HG02588 (cell line): ENCODE results near the gene PSPC1.
"Not testable (repeated sequence)": the region's sequence is repeated elsewhere in the genome, so short reads cannot be mapped to it uniquely, and the experiment has no call there.

ENCODE experiments used
- ATAC-seq: cut with Tn5 transposase; IDR thresholded peaks from one replicate; pipeline ENCODE4 v1.9.1; 2021; ENCODE audit warnings: mild to moderate bottlenecking, moderate library complexity; ENCODE audit not compliant: unreplicated experiment

The PSPC1 gene, protein sequence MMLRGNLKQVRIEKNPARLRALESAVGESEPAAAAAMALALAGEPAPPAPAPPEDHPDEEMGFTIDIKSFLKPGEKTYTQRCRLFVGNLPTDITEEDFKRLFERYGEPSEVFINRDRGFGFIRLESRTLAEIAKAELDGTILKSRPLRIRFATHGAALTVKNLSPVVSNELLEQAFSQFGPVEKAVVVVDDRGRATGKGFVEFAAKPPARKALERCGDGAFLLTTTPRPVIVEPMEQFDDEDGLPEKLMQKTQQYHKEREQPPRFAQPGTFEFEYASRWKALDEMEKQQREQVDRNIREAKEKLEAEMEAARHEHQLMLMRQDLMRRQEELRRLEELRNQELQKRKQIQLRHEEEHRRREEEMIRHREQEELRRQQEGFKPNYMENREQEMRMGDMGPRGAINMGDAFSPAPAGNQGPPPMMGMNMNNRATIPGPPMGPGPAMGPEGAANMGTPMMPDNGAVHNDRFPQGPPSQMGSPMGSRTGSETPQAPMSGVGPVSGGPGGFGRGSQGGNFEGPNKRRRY

DNA sequence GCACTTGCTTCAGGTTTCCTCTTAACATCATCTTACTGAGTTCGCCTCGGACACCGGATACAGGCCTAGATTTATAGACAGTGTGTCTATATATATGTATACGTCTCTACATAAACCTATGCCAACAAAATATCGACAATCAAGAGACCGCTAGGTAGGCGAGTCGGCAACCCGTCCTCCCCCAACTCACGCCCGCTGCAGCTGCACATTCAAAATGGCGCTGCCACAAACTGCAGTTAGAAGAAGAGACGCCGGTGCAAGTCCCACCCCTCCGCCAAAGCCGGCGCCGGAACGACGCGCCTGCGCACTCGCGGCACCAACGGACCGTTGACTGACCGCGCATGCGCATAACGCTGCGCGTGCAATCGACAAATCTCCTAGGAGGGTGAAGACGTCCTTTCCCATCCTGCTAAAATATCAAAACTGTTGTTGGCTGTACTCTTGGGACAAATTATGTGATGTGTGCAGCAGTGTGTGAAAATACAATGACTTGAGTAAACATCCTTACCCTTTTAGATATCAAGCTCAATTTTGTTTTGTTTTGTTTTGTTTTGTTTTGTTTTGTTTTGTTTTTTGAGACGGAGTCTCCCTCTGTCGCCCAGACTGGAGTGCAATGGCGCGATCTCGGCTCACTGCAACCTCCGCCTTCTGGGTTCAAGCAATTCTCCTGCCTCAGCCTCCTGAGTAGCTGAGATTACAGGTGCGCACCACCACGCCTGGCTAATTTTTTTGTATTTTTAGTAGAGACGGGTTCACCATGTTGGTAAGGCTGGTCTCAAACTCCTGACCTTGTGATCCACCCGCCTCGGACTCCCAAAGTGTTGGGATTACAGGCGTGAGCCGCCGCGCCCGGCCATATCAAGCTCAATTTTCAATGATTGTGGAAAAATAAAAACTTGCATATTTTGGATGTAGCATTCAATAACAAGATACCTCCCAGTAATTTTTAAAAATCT, at the start of gene PSPC1:
Gene PSPC1 (minus strand): TSS at position 219 of the 956 bp plus-strand sequence. CDS start 188 bp downstream, at position 31.
- peak; percentile 78 for ATAC-seq

DNA sequence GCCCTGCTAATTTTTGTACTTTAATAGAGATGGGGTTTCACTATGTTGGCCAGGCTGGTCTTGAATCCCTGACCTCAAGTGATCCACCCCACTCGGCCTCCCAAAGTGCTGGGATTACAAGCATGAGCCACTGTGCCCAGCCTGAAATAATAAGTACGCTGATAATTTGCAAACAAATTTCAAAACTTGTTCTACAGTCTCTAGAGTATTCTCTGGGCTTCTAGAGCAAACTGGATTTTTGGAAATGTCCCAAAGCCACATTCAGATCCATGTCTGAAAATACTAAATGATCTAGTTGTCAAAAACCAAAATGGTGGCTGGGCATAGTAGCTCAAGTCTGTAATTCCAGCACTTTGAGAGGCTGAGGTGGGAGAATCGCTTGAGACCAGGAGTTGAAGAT, 39.9 kb upstream of the PSPC1 start:
- ATAC-seq = no peak

- no peak for ATAC-seq
Measured at GRCh38 chr13:19818223-19818842, 35.6 kb upstream of the PSPC1 start.

DNA sequence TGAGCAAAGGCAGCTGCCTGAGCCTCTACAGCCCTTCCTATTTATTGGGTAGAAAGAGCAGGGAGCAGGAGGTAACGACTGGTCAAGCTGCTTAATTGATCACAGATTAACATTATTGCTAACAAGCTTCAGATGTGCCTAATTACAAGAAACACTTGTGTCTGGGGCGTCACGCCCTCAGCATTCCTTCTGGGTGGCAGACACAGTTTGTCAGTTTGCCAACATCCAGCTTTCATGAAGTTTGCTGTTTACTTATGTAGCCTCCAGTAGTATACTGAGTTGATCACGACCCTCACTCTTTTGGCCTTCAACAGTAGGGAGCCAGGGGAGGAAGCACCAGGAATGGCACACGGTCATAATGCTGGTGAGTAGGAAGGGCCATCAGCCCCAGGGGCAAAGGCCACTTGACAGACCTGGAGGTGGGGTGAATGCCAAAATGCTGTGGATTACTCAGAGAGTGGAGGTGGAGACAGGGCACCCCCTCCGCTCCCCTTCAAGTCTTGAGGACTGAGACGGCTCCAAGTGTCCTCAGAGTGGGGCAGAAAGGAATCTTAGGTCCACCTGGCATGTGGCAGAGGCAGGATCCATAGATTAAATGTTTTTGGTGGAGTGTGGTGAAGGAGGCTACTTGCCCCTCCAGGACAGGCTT, 34.9 kb upstream of the PSPC1 start:
- no peak for ATAC-seq

- ATAC-seq = no peak
Measured at GRCh38 chr13:19817106-19817505, 34.4 kb upstream of the PSPC1 start.

DNA sequence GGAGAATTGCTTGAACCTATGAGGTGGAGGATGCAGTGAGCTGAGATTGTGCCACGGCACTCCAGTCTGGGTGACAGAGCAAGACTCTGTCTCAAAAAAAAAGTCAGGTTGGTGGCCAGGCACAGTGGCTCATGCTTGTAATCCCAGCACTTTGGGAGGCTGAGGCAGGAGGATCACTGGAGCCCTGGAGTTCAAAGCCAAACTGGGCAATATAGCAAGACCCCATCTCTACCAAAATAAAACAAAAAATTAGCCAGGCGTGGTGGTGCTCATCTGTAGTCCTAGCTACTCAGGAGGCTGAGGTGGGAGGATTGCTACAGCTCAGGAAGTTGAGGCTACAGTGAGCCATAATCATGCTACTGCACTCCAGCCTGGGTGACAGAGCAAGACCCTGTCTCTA, 33.1 kb upstream of the PSPC1 start:
- not testable (repeated sequence) for ATAC-seq

GRCh38 chr13:19810996-19811881, 28.5 kb upstream of the PSPC1 start:
- ATAC-seq = no peak

DNA sequence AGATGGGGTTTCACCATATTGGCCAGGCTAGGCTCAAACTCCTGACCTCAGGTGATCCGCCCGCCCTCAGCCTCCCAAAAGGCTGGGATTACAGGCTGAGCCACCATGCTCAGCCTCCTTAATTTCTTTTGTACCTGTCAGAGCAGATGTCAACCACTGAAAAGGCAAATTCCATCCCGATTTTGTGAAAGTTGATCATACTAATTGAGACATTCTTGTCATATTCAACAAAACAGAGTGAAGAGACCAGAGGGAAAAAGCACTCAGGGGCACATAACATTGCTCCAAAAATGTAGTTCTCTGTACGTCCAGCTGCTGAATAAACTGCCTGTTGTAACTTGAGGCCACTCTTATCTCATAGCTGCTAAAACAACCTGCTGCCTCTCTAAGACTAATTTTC, 27.4 kb upstream of the PSPC1 start:
- ATAC-seq = no peak

DNA sequence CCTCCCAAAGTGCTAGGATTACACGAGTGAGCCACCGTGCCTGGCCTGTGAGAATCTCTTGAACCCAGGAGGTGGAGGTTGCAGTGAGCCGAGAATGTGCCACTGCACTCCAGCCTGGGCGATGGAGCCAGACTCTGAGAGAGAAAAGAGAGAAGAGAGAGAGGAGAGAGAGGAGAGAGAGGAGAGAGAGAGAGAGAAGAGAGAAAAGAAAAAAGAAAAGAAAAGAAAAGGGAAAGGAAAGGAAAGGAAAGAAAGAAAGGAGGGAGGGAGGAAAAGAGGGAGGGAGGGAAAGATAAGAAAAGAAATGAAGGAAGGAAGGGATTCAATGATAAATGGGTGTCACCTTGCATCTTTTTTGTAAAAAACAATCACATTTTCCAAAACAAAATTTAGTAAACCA, 23.0 kb upstream of the PSPC1 start:
- no peak for ATAC-seq

GRCh38 chr13:19795956-19796355, 13.2 kb upstream of the PSPC1 start:
- no peak for ATAC-seq

GRCh38 chr13:19794631-19795030, 11.9 kb upstream of the PSPC1 start:
- no peak for ATAC-seq

DNA sequence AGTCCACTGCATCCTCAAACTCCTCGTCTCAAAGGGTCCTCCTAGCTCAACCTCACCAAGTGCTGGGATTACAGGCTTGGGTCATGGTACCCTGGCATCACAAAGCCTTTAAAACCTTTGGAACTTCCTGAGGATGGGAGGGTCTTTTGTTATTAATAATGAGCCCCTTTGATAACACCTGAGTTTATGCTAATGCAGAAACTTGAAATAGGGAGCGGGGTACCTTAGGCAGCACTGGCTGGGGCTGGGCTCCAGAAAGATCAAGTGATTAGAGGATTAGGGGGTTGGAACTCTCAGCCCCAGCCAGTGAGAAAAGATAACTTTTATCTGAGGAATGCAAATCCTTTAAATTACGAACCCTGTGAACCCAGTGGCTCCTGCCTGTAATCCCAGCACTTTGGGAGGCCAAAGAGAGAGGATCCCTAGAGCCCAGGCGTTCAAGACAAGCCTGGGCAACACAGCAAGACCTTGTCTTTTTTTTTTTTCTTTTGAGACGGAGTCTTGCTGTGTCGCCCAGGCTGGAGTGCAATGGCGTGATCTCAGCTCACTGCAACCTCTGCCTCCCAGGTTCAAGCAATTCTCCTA, 9.3 kb upstream of the PSPC1 start:
- ATAC-seq = no peak

GRCh38 chr13:19782049-19782726, 557 bp downstream of the PSPC1 start:
- peak; percentile 46 for ATAC-seq

DNA sequence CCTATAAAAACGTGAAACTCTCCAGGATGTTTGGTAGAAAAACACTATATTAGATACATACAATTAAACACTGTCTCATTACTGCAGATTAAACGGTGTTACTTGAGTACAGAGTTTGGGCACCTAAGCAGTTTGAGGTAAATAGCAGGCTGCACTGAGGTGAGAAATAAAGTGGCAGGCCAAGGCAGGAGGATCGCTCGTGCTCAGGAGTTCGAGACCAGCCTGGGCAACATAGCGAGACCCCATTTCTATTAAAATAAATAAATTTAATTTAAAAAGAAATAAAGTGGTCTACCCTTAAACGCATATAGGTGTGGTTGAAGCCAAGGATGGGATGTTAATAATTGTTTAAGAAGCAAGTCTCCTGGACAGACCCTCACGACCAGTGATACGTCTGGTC, 1.2 kb downstream of the PSPC1 start:
- ATAC-seq = no peak

GRCh38 chr13:19780753-19781418, 1.9 kb downstream of the PSPC1 start:
- ATAC-seq = not testable (repeated sequence)

GRCh38 chr13:19772306-19772705, 10.4 kb downstream of the PSPC1 start:
- no peak for ATAC-seq

DNA sequence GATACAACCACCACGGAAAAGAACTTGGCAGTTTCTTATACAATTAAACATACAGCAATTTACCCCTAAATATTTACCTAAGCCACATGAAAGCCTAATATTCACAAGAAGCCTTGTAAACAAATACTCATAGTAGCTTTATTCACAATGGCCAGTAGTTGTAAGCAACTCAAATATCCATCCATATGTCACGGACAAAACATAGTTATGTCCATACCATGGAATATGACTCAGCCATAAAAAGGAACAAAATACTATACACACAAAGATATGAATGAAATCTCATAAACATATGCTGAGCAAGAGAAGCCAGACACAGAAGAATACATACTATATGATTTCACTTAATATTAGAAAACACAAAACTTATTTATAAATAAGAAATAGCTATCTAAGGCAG, 12.9 kb downstream of the PSPC1 start:
- ATAC-seq = no peak

GRCh38 chr13:19767966-19768365, 14.8 kb downstream of the PSPC1 start:
- ATAC-seq = no peak
